Neural cell (in vitro differentiated cells): ENCODE data around the gene NLRC5. TPM values are rescaled to one million over a fixed set of nuclear protein-coding genes. Genes with fewer than 3 reads are reported as not detected.

Source experiments
- H2AFZ ChIP-seq: fragments of 200-600, 300-800 bp; sonication (generic), shearing (Covaris generic); 2 replicates; pipeline ENCODE4 v1.6.0; 2014; ENCODE audit warnings: low read depth, mild to moderate bottlenecking, antibody characterized with exemption, low read length, moderate library complexity
- H3F3A ChIP-seq: fragments of 200-600 bp; shearing (Covaris generic); 2 replicates; pipeline ENCODE4 v1.6.1; 2016; ENCODE audit warnings: mild to moderate bottlenecking, moderate library complexity, mixed read lengths, antibody characterized with exemption, low read length; ENCODE audit not compliant: insufficient read depth, poor library complexity, severe bottlenecking
- H3K27ac ChIP-seq: fragments of 200-600, 300-800 bp; sonication (generic), shearing (Covaris generic); 2 replicates; pipeline ENCODE4 v1.5.1; 2014; ENCODE audit warnings: mild to moderate bottlenecking, low read length, moderate library complexity
- H3K27me3 ChIP-seq: fragments of 300-800, 200-600 bp; sonication (generic), shearing (Covaris generic); 2 replicates; pipeline ENCODE4 v1.6.0; 2014; ENCODE audit warnings: mild to moderate bottlenecking, low read depth, low read length, moderate library complexity; ENCODE audit not compliant: insufficient read depth
- H3K36me3 ChIP-seq: fragments of 300-800, 200-600 bp; sonication (generic), shearing (Covaris generic); 2 replicates; pipeline ENCODE4 v1.5.1; 2014; ENCODE audit warnings: mild to moderate bottlenecking, antibody characterized with exemption, low read length, moderate library complexity; ENCODE audit not compliant: insufficient read depth
- H3K4me2 ChIP-seq: fragments of 300-800, 200-600 bp; sonication (generic), shearing (Covaris generic); 2 replicates; pipeline ENCODE4 v1.6.0; 2014; ENCODE audit warnings: mild to moderate bottlenecking, low read length
- H3K4me3 ChIP-seq: fragments of 300-800, 200-600 bp; sonication (generic), shearing (Covaris generic); 2 replicates; pipeline ENCODE4 v1.5.1; 2014; ENCODE audit warnings: mild to moderate bottlenecking, low read length, moderate library complexity
- H3K79me2 ChIP-seq: fragments of 200-600 bp; shearing (Covaris generic); replicated peaks from 2 replicates; pipeline ENCODE4 v1.6.0; 2014; ENCODE audit warnings: mild to moderate bottlenecking, low read length, moderate library complexity; ENCODE audit not compliant: insufficient read depth
- H3K9ac ChIP-seq: fragments of 300-800, 200-600 bp; sonication (generic), shearing (Covaris generic); 2 replicates; pipeline ENCODE4 v1.6.1; 2016; ENCODE audit warnings: mild to moderate bottlenecking, low read length, mixed read lengths
- H3K9me2 ChIP-seq: fragments of 200-600 bp; shearing (Covaris generic); 2 replicates; pipeline ENCODE4 v1.6.1; 2016; ENCODE audit warnings: mild to moderate bottlenecking, low read length, mixed read lengths; ENCODE audit not compliant: insufficient read depth
- H3K9me3 ChIP-seq: fragments of 200-600, 300-800 bp; sonication (generic), shearing (Covaris generic); 2 replicates; pipeline ENCODE4 v1.6.1; 2016; ENCODE audit warnings: mild to moderate bottlenecking, mixed run types, low read length, moderate library complexity, mixed read lengths
- H4K20me1 ChIP-seq: fragments of 200-600 bp; shearing (Covaris generic); 2 replicates; pipeline ENCODE4 v1.6.1; 2016; ENCODE audit warnings: mild to moderate bottlenecking, mixed run types; ENCODE audit not compliant: insufficient read depth
- CTCF ChIP-seq: fragments of 450-650 bp; IDR thresholded peaks from 2 replicates; pipeline ENCODE4 v1.5.1; 2014; ENCODE audit warnings: antibody characterized with exemption, mild to moderate bottlenecking, moderate library complexity; ENCODE audit not compliant: poor library complexity, severe bottlenecking
- EP300 ChIP-seq: fragments of 450-650 bp; conservative IDR thresholded peaks from 2 replicates; pipeline ENCODE4 v1.6.1; 2014; ENCODE audit warnings: antibody characterized with exemption, mild to moderate bottlenecking, moderate library complexity; ENCODE audit not compliant: poor library complexity, severe bottlenecking
- EZH2 ChIP-seq: fragments of 200-600, 300-800 bp; shearing (Covaris generic), sonication (generic); IDR thresholded peaks from 2 replicates; pipeline ENCODE4 v1.6.1; 2014; ENCODE audit warnings: antibody characterized with exemption, low read length, borderline replicate concordance, mild to moderate bottlenecking; ENCODE audit not compliant: insufficient read depth, poor library complexity, severe bottlenecking
- MXI1 ChIP-seq: fragments of 450-650 bp; conservative IDR thresholded peaks from 2 replicates; pipeline ENCODE4 v1.6.1; 2014; ENCODE audit warnings: antibody characterized with exemption, mild to moderate bottlenecking; ENCODE audit not compliant: poor library complexity, severe bottlenecking
- POLR2AphosphoS5 ChIP-seq: IDR thresholded peaks from 2 replicates; pipeline ENCODE4 v1.6.1; 2012
- RAD21 ChIP-seq: fragments of 450-650 bp; conservative IDR thresholded peaks from 2 replicates; pipeline ENCODE4 v1.6.1; 2014; ENCODE audit warnings: antibody characterized with exemption, mild to moderate bottlenecking, moderate library complexity
- REST ChIP-seq: IDR thresholded peaks from 2 replicates; pipeline ENCODE4 v1.6.1; 2012; ENCODE audit warnings: borderline replicate concordance
- SMC3 ChIP-seq: fragments of 450-650 bp; conservative IDR thresholded peaks from 2 replicates; pipeline ENCODE4 v1.6.1; 2014; ENCODE audit warnings: antibody characterized with exemption, mild to moderate bottlenecking, moderate library complexity; ENCODE audit not compliant: poor library complexity
- TAF1 ChIP-seq: IDR thresholded peaks from 2 replicates; pipeline ENCODE4 v1.6.1; 2012; ENCODE audit warnings: low read depth
- polyA plus RNA-seq: library from polyadenylated mRNA; depleted of rRNA; stranded (reverse); fragments of >200 nt; gene quantifications from 2 replicates; pipeline ENCODE4 v1.2.3, GENCODE V29; 2014

Gene NLRC5
- polyA plus RNA-seq, 1 donor from 2014 or later = not detected

GRCh38 chr16:57082664-57083063, 93.3 kb downstream of the NLRC5 start:
- Histone ChIP-seq H3K27me3 (no peaks in the 10 kb centered on the region), H3K4me3 (no peak overlapping the region), H4K20me1 (no peaks in the 10 kb centered on the region), H3K79me2 (no peaks in the 10 kb centered on the region), H3K36me3 (no peaks in the 10 kb centered on the region), H3K27ac (no peak overlapping the region), H3F3A (no peaks in the 10 kb centered on the region), H3K9ac (no peak overlapping the region), H3K9me3 (no peaks in the 10 kb centered on the region), H3K9me2 (no peaks in the 10 kb centered on the region), H3K4me2 (no peak overlapping the region), H2AFZ (no peak overlapping the region)
- TF ChIP-seq EZH2 (no peak), REST (no peak), RAD21 (no peak), CTCF (no peak), MXI1 (no peak), SMC3 (no peak), EP300 (no peak), TAF1 (no peak), POLR2AphosphoS5 (no peak)

GRCh38 chr16:57083485-57084126, 94.2 kb downstream of the NLRC5 start:
- Histone ChIP-seq H3K36me3 (no peaks in the 10 kb centered on the region), H3K9me2 (no peaks in the 10 kb centered on the region), H3K27me3 (no peaks in the 10 kb centered on the region), H4K20me1 (no peaks in the 10 kb centered on the region), H2AFZ (no peak overlapping the region), H3K79me2 (no peaks in the 10 kb centered on the region), H3F3A (no peaks in the 10 kb centered on the region), H3K4me3 (no peak overlapping the region), H3K9me3 (no peaks in the 10 kb centered on the region), H3K9ac (no peak overlapping the region), H3K27ac (no peak overlapping the region), H3K4me2 (no peak overlapping the region)
- TF ChIP-seq EZH2 (no peak), RAD21 (no peak), TAF1 (no peak), EP300 (no peak), CTCF (no peak), POLR2AphosphoS5 (no peak), MXI1 (no peak), SMC3 (no peak), REST (no peak)
